ENCODE results near the gene TSPAN9.

Gene TSPAN9

GRCh38 chr12:3034067-3034750 is 43.0 kb upstream of the TSPAN9 start:
- peak; percentile 67 for TF ChIP-seq CTCF (IDR thresholded peaks at IDR 0.05; ENCODE audit: extremely low read depth, missing control alignments)

GRCh38 chr12:3035171-3035570 is 42.0 kb upstream of the TSPAN9 start:
- DNase-seq (ENCODE audit: low spot score): no peak
- TF ChIP-seq CTCF (IDR thresholded peaks at IDR 0.05; ENCODE audit: extremely low read depth, missing control alignments): no peak

More at GRCh38 chr12:3034067-3034750, 43.0 kb upstream of the TSPAN9 start:
- peak; percentile 82 for DNase-seq (ENCODE audit: low spot score)

- TF ChIP-seq CTCF (IDR thresholded peaks at IDR 0.05; ENCODE audit: extremely low read depth, missing control alignments): no peak
Observed at GRCh38 chr12:3035815-3036702, 41.1 kb upstream of the TSPAN9 start.

GRCh38 chr12:3036901-3037600 is 40.1 kb upstream of the TSPAN9 start:
- no peak for DNase-seq (ENCODE audit: low spot score)
- no peak for TF ChIP-seq CTCF (IDR thresholded peaks at IDR 0.05; ENCODE audit: extremely low read depth, missing control alignments)

More at GRCh38 chr12:3035815-3036702, 41.1 kb upstream of the TSPAN9 start:
- no peak for DNase-seq (ENCODE audit: low spot score)

- TF ChIP-seq CTCF (IDR thresholded peaks at IDR 0.05; ENCODE audit: extremely low read depth, missing control alignments): no peak
- no peak for DNase-seq (ENCODE audit: low spot score)
Observed at GRCh38 chr12:3038166-3038565, 39.0 kb upstream of the TSPAN9 start.

GRCh38 chr12:3038926-3039510 is 38.2 kb upstream of the TSPAN9 start:
- DNase-seq (ENCODE audit: low spot score): no peak
- no peak for TF ChIP-seq CTCF (IDR thresholded peaks at IDR 0.05; ENCODE audit: extremely low read depth, missing control alignments)

All from GM20000 (cell line).